GM18520 (cell line): ENCODE data around the gene ZDHHC11B.

Experiments
- ATAC-seq: cut with Tn5 transposase; IDR thresholded peaks from one replicate; pipeline ENCODE4 v1.9.1; 2021; ENCODE audit not compliant: unreplicated experiment

ZDHHC11B gene

DNA sequence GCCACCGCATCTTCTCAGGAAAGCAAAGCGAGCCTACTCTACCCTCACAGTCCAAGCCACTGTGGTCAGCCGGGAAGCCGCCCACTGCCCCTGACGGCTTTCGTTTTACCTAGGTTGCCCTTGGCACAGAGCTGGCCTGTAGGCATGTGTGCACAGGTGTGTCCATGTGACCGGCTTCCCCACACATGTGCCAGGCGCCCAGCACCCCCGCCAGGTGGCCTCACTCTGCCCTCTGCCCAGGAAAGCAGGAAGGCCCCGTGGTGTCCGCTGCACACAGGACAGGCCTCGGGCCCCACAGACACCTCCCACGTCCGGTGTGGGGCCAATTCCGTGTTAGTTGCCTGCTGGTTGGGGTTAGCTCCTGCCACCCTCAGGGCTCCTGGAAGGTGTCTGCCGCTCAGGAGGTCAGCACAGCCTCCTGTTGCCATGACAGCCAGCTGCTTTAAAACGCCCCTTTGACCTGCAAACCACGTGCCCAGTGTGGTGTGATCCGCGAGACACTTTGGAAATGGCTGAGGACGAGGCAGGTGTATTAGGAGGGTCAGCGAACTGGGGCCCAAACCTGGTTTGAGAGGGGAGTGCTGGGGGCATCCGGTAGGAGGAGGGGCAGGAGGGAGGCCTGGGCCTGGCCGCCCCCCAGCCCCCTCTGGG lies 120.1 kb downstream of the ZDHHC11B start:
- no peak for ATAC-seq

- no peak for ATAC-seq
Measured at GRCh38 chr5:663436-664342, 120.8 kb downstream of the ZDHHC11B start.

GRCh38 chr5:662751-663435 lies 121.6 kb downstream of the ZDHHC11B start:
- no peak for ATAC-seq

DNA sequence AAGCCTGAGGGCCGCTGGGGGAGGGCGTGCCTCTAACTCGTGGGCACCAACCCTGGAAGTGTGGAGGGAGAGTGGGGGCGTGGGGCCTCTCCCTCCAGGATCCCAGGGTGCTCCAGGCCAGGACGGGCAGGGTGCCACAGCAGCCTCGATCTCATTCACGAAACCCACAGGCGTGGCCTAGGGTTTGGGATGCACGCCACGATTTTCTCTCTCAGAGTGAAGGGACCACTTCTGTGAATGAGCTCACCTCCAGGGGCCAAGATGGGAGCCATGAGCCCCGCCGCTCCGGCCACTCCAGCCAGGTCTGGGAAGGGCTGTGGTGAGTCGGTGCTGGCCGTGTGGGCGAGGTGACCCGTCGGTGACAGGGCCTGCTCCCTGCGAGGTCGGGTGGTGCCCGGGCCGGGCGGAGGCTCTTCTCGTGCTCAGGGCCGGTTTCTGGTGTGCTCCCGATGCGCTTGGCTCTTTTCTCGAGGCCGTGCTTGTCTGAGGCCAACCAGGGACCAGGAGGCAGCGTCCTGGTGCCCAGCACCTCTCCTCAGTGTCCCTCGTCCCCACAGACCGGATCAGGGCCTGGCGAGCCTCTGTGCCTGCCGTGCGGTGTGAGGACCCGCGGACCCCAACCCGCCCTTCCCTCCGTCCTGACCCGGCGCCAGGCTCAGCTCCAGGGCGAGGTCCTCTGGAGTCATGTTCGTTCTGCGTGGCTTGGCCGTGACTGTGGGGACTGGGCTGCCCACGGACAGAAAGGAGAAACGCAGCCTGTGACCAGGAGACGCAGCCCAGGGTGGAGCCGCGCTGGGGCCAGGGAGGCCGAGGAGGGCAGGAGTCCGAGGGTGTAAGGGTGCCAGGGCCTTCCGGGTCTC lies 122.4 kb downstream of the ZDHHC11B start:
- ATAC-seq: no peak

DNA sequence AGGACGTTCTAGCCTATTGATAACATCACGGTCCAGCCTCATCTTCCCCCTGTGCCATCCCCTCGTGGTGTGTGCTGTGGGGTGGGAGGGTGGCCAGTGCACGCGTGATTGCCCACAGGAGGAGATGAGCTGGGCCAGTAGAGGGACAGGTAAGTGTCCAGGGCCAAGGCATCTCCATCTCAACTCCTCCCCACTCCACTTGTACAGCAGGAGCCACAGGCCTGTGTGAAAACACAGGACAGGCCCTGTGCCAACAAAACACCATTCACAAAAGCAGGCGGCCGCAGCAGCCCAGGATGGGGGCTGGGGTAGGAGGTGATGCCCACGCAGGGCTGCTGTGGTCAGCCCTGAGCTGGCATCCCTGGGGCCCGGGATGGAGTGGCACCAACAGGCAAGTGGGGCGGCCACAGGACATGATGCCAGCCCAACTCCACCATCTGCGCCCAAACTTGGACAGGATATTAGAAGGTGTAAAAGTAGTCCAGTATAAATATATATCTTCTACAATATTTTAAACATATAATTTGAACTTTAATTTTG lies 124.0 kb downstream of the ZDHHC11B start:
- ATAC-seq: no peak
